CD4-positive, alpha-beta T cell treated with Interferon gamma for 1 hour (primary cell): ENCODE results near the gene FCHO2.

Experiments used
- DNase-seq: peaks from one replicate; pipeline ENCODE4 v3.0.0-alpha.2; 2020

FCHO2 gene

GRCh38 chr5:73117088-73117740 lies 161.4 kb downstream of the FCHO2 start:
- DNase-seq = no peak

DNA sequence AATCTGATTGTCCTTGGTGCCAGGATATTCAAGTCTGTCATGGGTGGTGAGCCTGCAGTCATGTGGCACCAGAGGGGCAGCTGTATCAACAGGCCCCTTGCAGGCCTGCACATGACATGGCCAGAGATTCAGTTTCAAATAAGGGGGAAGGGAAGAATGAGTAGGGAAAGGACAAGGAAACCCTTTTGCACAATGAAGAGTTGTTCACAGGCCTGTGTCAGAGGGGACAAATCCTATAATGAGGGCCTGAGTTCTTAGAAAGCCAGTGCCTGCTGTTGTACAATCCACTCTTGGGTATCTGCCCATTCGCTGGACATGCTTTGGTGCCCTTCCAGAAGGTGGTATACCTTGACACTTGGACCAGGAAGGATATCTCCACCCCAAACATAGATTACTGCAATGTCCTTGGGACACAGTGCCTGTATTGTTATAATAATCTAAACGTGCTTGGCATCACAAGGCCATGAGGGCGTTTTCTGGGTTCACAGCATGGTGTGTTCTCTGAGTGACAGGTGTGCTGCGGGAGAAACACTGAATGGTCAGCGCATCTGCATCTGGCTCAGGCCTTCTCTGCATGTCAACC lies 162.6 kb downstream of the FCHO2 start:
- DNase-seq = no peak

- no peak for DNase-seq
Observed at GRCh38 chr5:73119451-73120157, 163.8 kb downstream of the FCHO2 start.

DNA sequence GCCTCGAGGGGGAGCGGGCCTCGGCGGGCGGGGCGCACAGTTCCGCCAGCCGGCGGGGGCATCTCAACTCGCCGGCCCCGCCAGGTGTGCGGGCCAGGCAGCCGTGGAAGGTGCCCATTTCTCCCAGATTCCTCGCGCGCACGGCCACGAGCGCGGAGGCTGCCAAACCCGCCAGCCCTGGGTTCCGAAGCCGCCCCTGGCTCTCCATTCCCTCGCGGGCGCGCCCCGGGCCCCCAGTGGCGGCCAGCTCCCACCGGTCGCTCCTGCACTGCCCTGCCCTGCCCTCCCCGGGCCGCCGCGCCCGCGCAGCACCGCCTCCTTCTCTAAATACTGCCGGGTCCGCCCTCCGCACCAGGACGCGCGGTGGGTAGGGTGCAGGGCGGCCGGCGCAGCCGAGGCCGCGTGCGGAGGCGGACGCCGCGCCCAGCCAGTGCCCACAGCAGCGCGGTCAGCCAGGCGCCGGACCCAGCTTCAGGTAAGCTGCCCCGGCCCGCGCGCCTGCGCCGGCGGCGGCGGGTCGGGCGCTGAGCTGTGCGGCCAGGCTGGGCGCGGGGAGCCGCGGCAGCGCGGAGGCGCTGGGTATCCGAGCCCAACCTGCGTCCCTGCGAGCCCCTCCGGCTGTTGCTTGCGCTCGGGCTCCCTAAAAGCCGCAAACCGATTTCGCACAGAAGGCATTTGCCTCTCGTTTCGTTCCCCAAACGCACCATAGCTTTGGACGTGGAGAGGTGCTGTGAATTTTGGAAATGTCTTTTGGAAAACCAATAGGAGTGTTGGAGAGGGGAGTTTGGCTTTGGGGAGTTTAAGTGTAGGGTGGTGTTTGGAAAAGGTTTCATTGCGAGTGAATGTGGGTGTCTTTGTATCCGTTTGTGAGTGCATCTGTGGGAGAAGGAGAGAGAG lies 164.6 kb downstream of the FCHO2 start, which contains the start of gene TMEM171:
TMEM171 (plus strand) TSS at position 354 of the 897 bp plus-strand sequence. CDS start 2,799 bp downstream, outside the sequence.
- no peak for DNase-seq

GRCh38 chr5:73121119-73121463 lies 165.2 kb downstream of the FCHO2 start:
- DNase-seq = no peak

- DNase-seq = no peak
Observed at GRCh38 chr5:73122875-73123810, 167.3 kb downstream of the FCHO2 start.

DNA sequence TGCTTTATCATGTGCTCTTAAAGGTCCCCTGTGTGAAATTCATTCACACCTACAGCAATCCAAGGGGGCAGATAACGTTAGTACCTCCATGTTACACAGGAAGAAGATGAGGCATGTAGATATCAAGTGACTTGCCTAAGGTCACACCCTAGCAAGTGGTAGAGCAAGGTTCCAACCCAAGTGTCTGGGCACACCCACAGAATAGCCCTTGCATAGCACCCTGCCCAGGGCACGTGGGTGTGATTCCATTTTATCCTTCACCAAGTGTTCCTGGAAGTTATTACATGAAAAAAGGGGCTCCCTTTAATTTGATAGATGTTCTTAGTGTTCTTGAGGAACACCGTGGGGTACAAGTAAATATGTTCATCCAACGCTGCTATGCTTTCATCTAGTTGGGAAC lies 169.4 kb downstream of the FCHO2 start:
- DNase-seq = no peak

DNA sequence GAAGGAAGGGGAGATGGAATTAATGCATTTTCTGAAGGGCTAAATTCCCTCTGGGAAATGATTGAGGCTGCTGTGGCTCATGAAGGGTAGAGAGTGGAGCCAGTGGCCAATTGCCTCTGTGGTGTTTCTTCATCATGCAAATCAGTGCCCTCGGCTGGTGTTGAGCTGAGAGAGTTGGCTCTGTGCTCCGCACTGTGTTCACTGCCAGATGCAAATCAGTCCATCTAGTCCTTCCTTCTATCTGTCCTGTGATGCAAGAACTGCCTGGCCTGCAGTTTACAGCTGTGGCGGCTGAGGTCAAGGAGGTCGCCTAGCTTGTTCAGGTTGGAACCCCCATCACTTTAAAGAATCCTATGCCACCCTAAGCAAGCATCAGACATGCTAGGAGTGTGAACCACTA lies 170.5 kb downstream of the FCHO2 start:
- no peak for DNase-seq

DNA sequence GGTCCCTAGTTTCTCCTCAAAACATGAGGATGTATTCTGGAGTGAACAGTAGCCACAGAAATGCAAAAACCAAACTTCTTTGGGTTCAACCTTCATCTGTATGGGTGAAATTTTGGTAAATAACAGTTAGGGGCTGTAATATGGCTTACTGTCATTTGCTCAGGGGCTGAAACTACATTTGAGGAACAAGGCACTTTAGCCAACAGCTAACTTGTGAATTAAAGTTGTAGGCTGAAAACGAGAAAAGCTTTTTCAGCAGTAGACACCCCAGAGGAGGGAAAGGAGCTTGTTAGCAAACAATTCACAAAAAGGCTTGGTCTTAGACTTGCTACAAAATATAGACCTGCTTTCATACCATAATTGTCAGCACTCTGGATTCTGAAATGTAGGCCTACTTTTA lies 171.1 kb downstream of the FCHO2 start:
- DNase-seq = no peak

GRCh38 chr5:73129143-73129542 lies 173.3 kb downstream of the FCHO2 start:
- no peak for DNase-seq

- DNase-seq = no peak
Observed at GRCh38 chr5:73130811-73131210, 175.0 kb downstream of the FCHO2 start.

DNA sequence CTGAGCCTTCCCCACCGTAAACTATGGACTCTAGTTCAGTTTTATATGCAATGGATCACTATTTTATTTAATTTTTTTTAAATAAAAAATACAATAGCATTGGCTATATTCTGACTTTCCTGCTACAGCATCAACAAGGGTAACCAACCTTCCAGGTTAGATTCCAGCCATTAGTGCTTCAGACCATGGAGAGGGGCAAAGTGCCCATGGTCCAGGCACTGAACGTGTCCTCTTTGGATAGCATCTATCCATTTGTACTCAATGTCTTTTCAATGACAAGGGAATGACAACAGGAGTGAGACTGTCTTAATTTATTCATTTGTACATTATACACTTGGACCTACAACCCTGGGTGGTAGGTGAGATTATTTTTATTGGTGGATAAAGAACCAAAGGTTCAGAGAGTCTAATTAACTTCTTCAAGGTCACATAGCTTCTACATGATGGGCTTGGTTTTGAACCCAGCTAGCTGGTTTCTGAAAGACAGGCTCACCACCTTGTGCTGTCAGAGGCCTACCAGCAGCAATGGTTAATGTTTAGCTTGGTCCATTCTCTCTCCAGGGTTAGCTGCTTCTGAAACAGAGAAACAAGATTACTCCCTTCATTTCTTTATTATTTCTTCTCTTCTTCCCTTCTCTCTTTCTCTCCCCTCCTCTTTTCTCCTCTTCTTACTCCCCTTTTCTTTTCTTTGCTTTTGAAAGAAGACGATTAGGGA lies 176.0 kb downstream of the FCHO2 start:
- DNase-seq = no peak

- no peak for DNase-seq
Observed at GRCh38 chr5:73132759-73133158, 176.9 kb downstream of the FCHO2 start.

DNA sequence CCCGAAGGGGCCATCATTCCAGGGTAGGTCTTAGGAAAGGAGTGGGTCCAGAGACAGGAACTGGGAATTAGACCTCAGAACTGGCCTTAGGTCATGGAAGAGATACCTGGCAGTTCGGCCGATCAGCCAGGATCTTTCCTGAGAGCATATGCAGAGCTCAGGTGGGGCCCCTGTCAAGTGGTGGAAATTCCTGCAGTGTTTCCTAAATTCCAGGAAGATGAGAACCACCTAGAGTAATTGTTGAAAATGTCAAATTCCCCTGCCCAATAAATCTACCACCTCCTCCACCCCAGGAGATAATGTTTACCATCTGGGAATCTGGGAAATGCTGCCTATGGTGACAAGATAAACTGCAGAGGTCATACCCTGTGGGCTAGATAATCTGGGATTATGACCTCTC lies 179.2 kb downstream of the FCHO2 start:
- no peak for DNase-seq

- no peak for DNase-seq
Observed at GRCh38 chr5:73135429-73136054, 179.7 kb downstream of the FCHO2 start.

GRCh38 chr5:73136055-73136562 lies 180.3 kb downstream of the FCHO2 start:
- no peak for DNase-seq

- no peak for DNase-seq
Observed at GRCh38 chr5:73137563-73138530, 182.0 kb downstream of the FCHO2 start.

- no peak for DNase-seq
Observed at GRCh38 chr5:73139485-73139884, 183.6 kb downstream of the FCHO2 start.
